ENCODE results near the gene NCAPD3.

Gene NCAPD3

GRCh38 chr11:134246100-134246499, 22.3 kb upstream of the NCAPD3 start:
- DNase-seq (ENCODE audit: low read depth) = no peak
- H3K4me3 ChIP-seq (replicated peaks; ENCODE audit: low read depth, low read length) = no peak overlapping the region
- TF ChIP-seq CTCF (IDR thresholded peaks at IDR 0.05; ENCODE audit: low read length, missing control alignments) = no peak

GRCh38 chr11:134245434-134245833, 21.7 kb upstream of the NCAPD3 start:
- DNase-seq (ENCODE audit: low read depth) = no peak
- H3K4me3 ChIP-seq (replicated peaks; ENCODE audit: low read depth, low read length) = no peak overlapping the region
- TF ChIP-seq CTCF (IDR thresholded peaks at IDR 0.05; ENCODE audit: low read length, missing control alignments) = no peak

GRCh38 chr11:134244593-134244992, 20.8 kb upstream of the NCAPD3 start:
- DNase-seq (ENCODE audit: low read depth) = peak; percentile 50
- TF ChIP-seq CTCF (IDR thresholded peaks at IDR 0.05; ENCODE audit: low read length, missing control alignments) = peak; percentile 56
- no peak overlapping the region for H3K4me3 ChIP-seq (replicated peaks; ENCODE audit: low read depth, low read length)

- no peak overlapping the region for H3K4me3 ChIP-seq (replicated peaks; ENCODE audit: low read depth, low read length)
- DNase-seq (ENCODE audit: low read depth) = no peak
- TF ChIP-seq CTCF (IDR thresholded peaks at IDR 0.05; ENCODE audit: low read length, missing control alignments) = no peak
These were observed 20.1 kb upstream of the NCAPD3 start for GRCh38 chr11:134243913-134244312.

- H3K4me3 ChIP-seq (replicated peaks; ENCODE audit: low read depth, low read length) = no peak overlapping the region
- DNase-seq (ENCODE audit: low read depth) = no peak
- no peak for TF ChIP-seq CTCF (IDR thresholded peaks at IDR 0.05; ENCODE audit: low read length, missing control alignments)
These were observed 18.6 kb upstream of the NCAPD3 start for GRCh38 chr11:134242376-134242775.

GRCh38 chr11:134240592-134240991, 16.8 kb upstream of the NCAPD3 start:
- DNase-seq (ENCODE audit: low read depth) = no peak
- H3K4me3 ChIP-seq (replicated peaks; ENCODE audit: low read depth, low read length) = no peak overlapping the region
- no peak for TF ChIP-seq CTCF (IDR thresholded peaks at IDR 0.05; ENCODE audit: low read length, missing control alignments)

GRCh38 chr11:134238956-134239355, 15.2 kb upstream of the NCAPD3 start:
- no peak for TF ChIP-seq CTCF (IDR thresholded peaks at IDR 0.05; ENCODE audit: low read length, missing control alignments)
- H3K4me3 ChIP-seq (replicated peaks; ENCODE audit: low read depth, low read length) = no peak overlapping the region
- DNase-seq (ENCODE audit: low read depth) = no peak
